GM18951 (cell line): ENCODE results near the gene KRTAP1-3.

ENCODE experiments used
- POLR2A ChIP-seq: IDR thresholded peaks from 4 replicates; pipeline ENCODE4 v1.6.1; 2011; ENCODE audit warnings: mild to moderate bottlenecking; ENCODE audit not compliant: insufficient read length, insufficient read depth; ENCODE audit errors: extremely low read depth
- in situ Hi-C: fragments of 300-500 bp; cut with MboI; formaldehyde crosslinking; loops from one replicate; pipeline ENCODE4 v1.12.0; 2022; ENCODE audit warnings: low sequenced_read_pairs, mixed read lengths, inconsistent platforms; ENCODE audit not compliant: unreplicated experiment

KRTAP1-3 gene

DNA sequence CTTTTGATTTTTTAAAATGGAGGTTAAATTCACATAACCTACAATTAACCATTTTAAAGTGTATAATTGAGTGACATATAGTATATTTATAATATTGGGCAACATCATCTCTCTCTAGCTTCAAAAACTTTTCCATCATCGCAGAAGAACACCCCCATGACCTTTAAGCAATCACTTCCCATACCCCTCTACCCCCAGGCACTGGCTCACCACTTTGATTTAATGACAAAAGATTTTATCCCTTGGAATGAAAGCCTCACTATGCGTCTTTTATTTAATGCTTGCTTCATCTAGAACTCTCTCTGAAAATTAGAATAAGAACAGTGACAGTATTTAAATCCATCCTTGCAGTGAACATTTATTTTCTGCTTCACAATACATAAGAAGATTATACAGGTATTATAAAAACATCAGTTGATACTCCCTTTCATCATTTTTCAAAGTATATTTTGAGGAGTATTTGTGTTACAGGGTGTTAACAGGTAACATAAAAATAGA is 3.2 kb upstream of the KRTAP1-3 start:
- in situ Hi-C loops, result no loop called here
- no peak for TF ChIP-seq POLR2A

GRCh38 chr17:41029633-41030245 is 4.9 kb downstream of the KRTAP1-3 start, which contains the start of gene KRTAP1-4:
KRTAP1-4 (minus strand) TSS chr17:41030195; CDS start chr17:41030078, 117 bp downstream.
- TF ChIP-seq POLR2A, result no peak
- in situ Hi-C loops, result no loop called here

- in situ Hi-C loops, result no loop called here
- no peak for TF ChIP-seq POLR2A
These were observed 7.8 kb downstream of the KRTAP1-3 start, which contains the start of gene KRTAP1-5 for GRCh38 chr17:41026715-41027471. KRTAP1-5 (minus strand) TSS chr17:41027208; CDS start chr17:41027155, 53 bp downstream.

- in situ Hi-C loops, result no loop called here
- TF ChIP-seq POLR2A, result no peak
These were observed 10.0 kb downstream of the KRTAP1-3 start for GRCh38 chr17:41024697-41025096.

DNA sequence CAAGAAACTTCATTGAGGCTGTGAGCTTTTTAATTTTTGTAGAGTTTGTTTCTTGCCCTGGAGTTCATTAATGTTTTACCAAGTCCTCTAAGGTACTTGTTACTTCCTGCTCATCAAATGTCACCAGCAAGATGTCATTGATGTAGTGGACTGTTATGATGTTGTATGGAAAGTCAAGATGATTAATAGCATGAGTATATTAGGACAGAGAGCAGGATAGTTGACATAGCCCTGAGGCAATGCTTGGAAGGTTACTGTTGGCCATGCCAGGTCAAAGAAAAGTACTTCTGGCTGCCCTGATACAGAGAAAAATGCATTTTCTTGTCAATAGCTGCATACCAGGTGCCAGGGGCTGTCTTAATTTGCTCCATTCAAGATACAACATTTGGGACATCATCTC is 14.3 kb downstream of the KRTAP1-3 start:
- no peak for TF ChIP-seq POLR2A
- in situ Hi-C loops, result no loop called here

GRCh38 chr17:41019415-41019814 is 15.3 kb downstream of the KRTAP1-3 start:
- TF ChIP-seq POLR2A, result no peak
- in situ Hi-C loops, result no loop called here

DNA sequence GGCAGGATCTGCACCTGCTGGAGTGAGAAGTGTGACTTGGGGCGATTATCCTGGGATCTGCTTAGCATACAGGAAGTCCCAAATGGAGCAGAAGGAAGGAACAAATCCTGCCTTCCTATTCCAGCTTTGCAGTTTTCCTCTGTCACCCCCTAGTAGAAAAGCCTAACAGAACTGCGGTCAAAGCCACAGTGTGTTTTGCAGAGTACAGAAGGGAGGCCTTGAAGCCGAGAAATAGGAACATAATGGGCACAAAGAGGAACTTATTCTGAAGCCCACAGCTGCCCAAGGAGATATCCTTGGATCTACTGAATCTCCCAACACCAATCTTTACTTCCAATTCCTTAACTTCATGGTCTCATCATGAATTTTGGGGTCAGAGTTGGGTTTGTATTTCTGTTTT is 16.1 kb downstream of the KRTAP1-3 start:
- TF ChIP-seq POLR2A, result no peak
- in situ Hi-C loops, result no loop called here

GRCh38 chr17:41016578-41017215 is 18.0 kb downstream of the KRTAP1-3 start:
- in situ Hi-C loops, result no loop called here
- no peak for TF ChIP-seq POLR2A

GRCh38 chr17:41015454-41015853 is 19.2 kb downstream of the KRTAP1-3 start:
- in situ Hi-C loops, result no loop called here
- TF ChIP-seq POLR2A, result no peak

DNA sequence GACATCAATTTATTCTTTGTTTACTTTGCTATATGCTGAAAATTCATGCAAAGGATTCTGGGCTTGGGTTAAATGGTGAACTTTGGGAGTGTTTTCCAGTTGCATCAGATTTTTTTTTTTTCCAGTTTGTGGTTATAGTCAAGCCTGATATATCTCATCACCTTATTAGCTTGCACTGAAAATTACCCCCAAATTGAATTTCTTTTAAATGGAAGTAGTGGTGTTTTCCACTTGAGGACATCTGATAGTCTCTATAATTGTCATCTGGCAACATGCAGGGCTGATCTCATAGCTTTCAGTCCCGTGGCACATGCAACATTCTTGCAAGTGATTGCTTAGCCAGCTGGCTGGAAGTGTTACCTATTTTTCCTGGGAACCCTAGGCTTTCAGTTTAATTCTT is 21.1 kb downstream of the KRTAP1-3 start:
- no peak for TF ChIP-seq POLR2A
- in situ Hi-C loops, result no loop called here

DNA sequence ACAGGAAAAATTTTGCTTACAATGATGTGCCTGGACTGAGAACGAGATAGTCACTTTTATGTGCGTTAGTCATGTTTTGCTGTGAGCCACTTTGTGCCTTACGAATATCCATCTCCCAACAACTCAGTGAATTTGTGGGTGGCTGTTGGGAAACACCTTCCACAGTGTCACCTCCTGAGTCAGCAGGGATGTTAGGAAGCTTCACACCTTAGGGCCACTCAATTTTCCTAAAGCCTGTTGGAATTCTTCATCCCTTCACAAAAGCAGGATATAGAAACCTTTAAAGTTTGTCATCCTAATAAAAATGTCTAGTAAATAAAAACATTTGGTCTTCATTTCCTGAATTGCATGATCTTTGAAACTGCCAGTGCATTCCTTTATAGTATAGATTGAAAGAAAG is 21.5 kb downstream of the KRTAP1-3 start:
- no peak for TF ChIP-seq POLR2A
- in situ Hi-C loops, result no loop called here

DNA sequence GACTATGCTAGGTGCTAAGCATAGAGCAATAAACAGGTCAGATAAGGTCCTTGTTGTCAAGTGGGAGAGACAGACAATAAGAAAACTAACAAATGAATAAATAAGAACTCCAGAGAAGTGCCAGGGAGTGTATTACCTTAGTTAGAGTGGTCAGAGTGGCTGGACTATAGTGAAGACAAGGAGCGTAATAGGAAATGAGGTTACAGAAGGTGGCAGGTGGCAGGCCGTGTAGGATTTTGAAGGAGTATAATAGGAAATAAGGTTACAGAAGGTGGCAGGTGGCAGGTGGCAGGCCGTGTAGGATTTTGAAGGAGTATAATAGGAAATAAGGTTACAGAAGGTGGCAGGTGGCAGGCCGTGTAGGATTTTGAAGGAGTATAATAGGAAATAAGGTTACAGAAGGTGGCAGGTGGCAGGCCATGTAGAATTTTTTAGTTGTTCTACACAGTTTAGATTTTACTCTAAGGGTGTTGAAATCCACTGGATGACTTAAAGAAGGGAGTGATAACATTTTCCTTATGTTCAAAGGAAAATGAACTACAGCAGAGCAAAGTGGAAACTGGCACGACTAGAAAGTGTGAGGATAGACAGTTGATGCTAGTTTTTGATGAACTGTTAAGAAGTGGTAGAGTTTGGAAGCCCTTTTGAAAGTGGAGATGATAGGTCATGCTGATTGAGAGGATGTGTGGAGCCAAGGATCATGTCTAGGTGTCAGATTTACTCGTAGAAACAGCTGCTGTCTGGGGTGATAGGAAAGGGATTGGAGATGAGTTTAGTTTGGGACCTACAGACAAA is 22.2 kb downstream of the KRTAP1-3 start:
- in situ Hi-C loops, result no loop called here
- TF ChIP-seq POLR2A, result no peak

DNA sequence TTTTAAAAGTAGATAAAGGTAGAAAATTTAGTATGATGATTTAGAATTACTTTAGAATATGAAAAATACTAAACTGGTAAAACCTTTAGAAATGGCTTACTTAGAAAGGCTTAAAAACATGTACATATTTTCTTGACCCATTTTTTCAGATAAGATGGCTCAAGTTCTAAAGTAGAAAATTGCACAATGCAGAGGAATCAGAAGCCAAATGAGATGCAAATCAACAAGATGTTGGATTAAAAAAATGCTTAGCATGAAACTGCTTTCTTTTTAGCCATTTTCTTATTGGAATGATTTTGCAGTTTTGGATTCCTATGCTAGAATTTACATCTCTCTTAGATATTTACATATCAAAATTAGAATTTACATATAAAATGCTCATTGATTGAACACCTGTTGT is 24.2 kb downstream of the KRTAP1-3 start:
- no peak for TF ChIP-seq POLR2A
- in situ Hi-C loops, result no loop called here
